ENCODE results near the gene PPP1R16B.

Gene PPP1R16B

DNA sequence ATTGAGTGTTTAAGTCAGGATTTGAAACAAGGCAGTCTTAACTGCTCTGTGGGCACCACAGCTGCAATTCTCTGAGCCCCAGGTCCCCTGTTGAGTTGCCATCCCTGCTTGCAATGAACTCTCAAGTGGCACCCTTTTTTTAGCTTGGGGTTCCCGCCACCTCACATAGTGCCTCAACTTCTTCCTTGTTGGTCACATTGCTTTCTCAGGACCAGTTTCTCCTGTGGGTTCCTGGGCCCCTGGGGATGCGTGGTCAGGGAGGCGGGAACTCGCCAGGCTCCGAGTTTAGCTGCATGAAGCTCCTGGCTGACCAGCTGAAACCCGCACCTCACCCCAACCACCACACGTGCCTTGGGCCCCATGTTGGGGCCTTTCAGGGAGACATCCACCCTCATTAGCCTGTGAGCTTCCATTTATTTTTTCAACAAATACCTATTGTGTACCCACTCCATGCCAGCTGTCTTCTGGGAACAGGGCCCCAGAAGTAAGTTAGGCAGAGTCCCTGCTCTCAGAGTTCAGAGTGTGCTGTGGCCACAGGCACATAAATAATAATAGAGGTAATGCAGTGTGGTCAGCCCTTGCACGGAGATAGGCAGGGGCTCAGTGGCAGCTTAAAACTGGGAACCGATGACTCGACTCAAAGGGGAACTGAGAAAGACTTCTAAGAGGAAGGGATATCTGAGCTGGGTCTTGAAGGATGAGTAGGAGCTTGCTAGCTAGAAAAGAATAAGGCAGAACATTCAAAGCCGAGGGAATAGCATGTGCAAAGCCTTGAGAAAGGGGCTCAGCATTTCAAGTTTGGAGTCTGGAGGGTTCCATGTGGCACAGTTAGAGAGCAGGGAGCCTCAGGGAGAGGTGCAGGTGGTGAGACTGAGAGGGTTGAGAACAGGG, 86.8 kb downstream of the PPP1R16B start:
- Histone ChIP-seq H3K4me3 (ENCODE audit: low read length) (peak overlapping the region; percentile 66), H3K27me3 (ENCODE audit: control insufficient read depth, low read length) (no peaks in the 10 kb centered on the region), H3K4me2 (ENCODE audit: low read length) (peak overlapping the region; percentile 88), H3K36me3 (ENCODE audit: control insufficient read depth, low read length) (peaks cover 56% of the 10 kb centered on the region), H3K79me2 (ENCODE audit: control insufficient read depth, low read length) (peaks cover 32% of the 10 kb centered on the region), H3K27ac (ENCODE audit: low read depth, low read length) (peak overlapping the region; percentile 95), H3K9me3 (ENCODE audit: control insufficient read depth, insufficient read depth, low read length) (no peaks in the 10 kb centered on the region), H3F3A (ENCODE audit: control insufficient read depth, insufficient read depth) (peaks cover 21% of the 10 kb centered on the region), H4K20me1 (ENCODE audit: control insufficient read depth, insufficient read depth, low read depth, low read length) (no peaks in the 10 kb centered on the region), H3K9me2 (replicated peaks; ENCODE audit: control insufficient read depth, low read length) (no peaks in the 10 kb centered on the region), H3K4me1 (ENCODE audit: control insufficient read depth, low read length) (peaks cover 77% of the 10 kb centered on the region)
- TF ChIP-seq CTCF (IDR thresholded peaks at IDR 0.05; ENCODE audit: low read depth, low read length, poor library complexity, severe bottlenecking), result no peak
- TF ChIP-seq EZH2phosphoT487 (IDR thresholded peaks at IDR 0.05; ENCODE audit: borderline replicate concordance, low read length), result no peak

GRCh38 chr20:38893056-38893564, 87.6 kb downstream of the PPP1R16B start:
- Histone ChIP-seq H3K27me3 (ENCODE audit: control insufficient read depth, low read length) (no peaks in the 10 kb centered on the region), H3F3A (ENCODE audit: control insufficient read depth, insufficient read depth) (peaks cover 21% of the 10 kb centered on the region), H3K4me1 (ENCODE audit: control insufficient read depth, low read length) (peaks cover 71% of the 10 kb centered on the region), H3K4me2 (ENCODE audit: low read length) (peak overlapping the region; percentile 88), H3K36me3 (ENCODE audit: control insufficient read depth, low read length) (peaks cover 63% of the 10 kb centered on the region), H3K9me2 (replicated peaks; ENCODE audit: control insufficient read depth, low read length) (no peaks in the 10 kb centered on the region), H3K27ac (ENCODE audit: low read depth, low read length) (peak overlapping the region; percentile 95), H3K9me3 (ENCODE audit: control insufficient read depth, insufficient read depth, low read length) (no peaks in the 10 kb centered on the region), H4K20me1 (ENCODE audit: control insufficient read depth, insufficient read depth, low read depth, low read length) (no peaks in the 10 kb centered on the region), H3K79me2 (ENCODE audit: control insufficient read depth, low read length) (peaks cover 24% of the 10 kb centered on the region), H3K4me3 (ENCODE audit: low read length) (peak overlapping the region; percentile 66)
- TF ChIP-seq EZH2phosphoT487 (IDR thresholded peaks at IDR 0.05; ENCODE audit: borderline replicate concordance, low read length), result no peak
- TF ChIP-seq CTCF (IDR thresholded peaks at IDR 0.05; ENCODE audit: low read depth, low read length, poor library complexity, severe bottlenecking), result no peak

DNA sequence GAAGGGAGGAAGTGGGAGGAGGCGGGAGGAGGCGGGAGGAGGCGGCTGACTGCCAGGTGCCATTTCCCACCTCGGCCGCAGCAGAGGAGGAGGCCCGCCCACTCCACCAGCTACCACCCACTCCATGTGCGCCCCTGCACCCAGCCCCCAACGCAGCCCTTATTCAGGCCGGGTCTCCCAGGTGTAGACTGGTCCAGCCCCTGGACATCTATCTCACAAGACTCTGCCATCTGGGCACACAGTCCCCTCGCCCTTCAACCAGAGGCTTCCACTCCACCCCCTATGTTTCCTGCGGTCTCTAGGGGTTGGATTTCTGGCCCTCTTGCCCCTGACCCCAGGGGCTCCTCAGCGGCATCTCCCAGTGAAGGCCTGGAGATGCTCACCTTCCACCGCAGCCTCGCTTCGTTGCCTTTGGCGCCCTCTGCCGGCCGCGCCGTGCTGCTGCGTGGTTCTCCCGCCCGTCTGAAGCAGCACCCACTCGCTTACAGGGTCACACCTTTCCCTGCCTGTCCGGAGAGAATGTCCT, 88.1 kb downstream of the PPP1R16B start:
- H3F3A ChIP-seq (ENCODE audit: control insufficient read depth, insufficient read depth), result peaks cover 21% of the 10 kb centered on the region
- peak overlapping the region; percentile 88 for H3K4me2 ChIP-seq (ENCODE audit: low read length)
- H3K27ac ChIP-seq (ENCODE audit: low read depth, low read length), result peak overlapping the region; percentile 95
- H3K27me3 ChIP-seq (ENCODE audit: control insufficient read depth, low read length), result no peaks in the 10 kb centered on the region
- peak overlapping the region; percentile 66 for H3K4me3 ChIP-seq (ENCODE audit: low read length)
- peaks cover 65% of the 10 kb centered on the region for H3K36me3 ChIP-seq (ENCODE audit: control insufficient read depth, low read length)
- TF ChIP-seq CTCF (IDR thresholded peaks at IDR 0.05; ENCODE audit: low read depth, low read length, poor library complexity, severe bottlenecking) (peak; percentile 93), EZH2phosphoT487 (IDR thresholded peaks at IDR 0.05; ENCODE audit: borderline replicate concordance, low read length) (no peak)
- H3K79me2 ChIP-seq (ENCODE audit: control insufficient read depth, low read length), result peaks cover 20% of the 10 kb centered on the region
- no peaks in the 10 kb centered on the region for H3K9me2 ChIP-seq (replicated peaks; ENCODE audit: control insufficient read depth, low read length)
- H3K4me1 ChIP-seq (ENCODE audit: control insufficient read depth, low read length), result peaks cover 66% of the 10 kb centered on the region
- H4K20me1 ChIP-seq (ENCODE audit: control insufficient read depth, insufficient read depth, low read depth, low read length), result no peaks in the 10 kb centered on the region
- no peaks in the 10 kb centered on the region for H3K9me3 ChIP-seq (ENCODE audit: control insufficient read depth, insufficient read depth, low read length)
